Stimulated activated CD4-positive, alpha-beta T cell treated with anti-CD3 and anti-CD28 coated beads, Interleukin-2, amount 100 ng/mL, for 48 hours (primary cell): ENCODE data around the gene INTS6L.
"Not testable (repeated sequence)": the region's sequence is repeated elsewhere in the genome, so short reads cannot be mapped to it uniquely, and the experiment has no call there.

Experiments
- DNase-seq, 2 donors: peaks; one replicate each; pipeline ENCODE4 v3.0.0-alpha.2; 2020

Gene INTS6L

DNA sequence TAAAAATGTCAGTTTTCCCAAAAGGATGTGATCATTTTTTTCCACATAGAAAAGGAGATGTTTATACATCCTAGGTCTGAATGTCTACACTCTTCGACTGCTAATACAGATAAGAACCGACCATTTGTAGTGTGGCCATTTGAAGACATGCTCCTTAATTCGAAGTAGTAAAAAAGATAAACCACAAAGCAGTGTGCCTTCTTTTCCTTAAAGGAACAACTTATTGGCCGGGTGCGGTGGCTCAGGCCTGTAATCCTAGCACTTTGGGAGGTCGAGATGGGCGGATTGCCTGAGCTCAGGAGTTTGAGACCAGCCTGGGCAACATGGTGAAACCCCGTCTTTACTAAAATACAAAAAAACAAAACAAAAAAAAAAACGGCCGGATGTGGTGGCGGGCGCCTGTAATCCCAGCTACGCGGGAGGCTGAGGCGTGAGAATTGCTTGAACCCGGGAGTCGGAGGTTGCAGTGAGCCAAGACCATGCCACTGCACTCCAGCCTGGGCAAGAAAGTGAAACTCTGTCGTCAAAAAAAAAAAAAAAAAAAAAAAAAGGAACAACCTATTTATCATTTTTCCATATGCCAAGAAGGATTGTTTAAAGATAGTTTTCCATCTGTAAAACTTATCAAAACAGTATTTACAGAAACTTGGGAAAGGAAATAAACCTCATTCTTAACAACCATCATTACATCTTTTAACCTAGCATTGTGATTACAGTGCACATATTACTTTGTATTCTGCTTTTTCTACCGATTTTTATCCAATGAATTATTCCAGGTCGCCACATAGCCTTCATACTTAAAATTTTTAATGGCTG lies 2.6 kb downstream of the INTS6L start:
- DNase-seq, result no peak

DNA sequence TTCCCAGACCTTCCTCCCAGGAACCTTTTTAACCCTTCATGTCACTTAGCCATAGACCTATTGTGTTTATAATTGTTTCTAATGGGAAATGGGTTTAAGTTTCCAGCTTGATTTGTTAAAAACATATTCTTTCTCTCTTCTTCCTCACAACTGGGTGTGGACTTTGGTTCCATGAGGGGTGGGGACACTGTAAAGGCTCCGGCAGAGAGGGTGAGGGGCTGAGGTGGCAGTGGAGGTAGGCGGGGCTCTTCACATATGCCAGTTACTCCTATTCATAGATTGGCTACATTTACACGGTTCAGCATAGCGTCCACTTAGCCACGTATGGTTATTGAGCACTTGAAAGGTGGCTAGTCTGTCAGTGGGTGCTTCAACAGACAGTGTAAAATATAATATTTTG lies 7.8 kb downstream of the INTS6L start:
- no peak for DNase-seq

DNA sequence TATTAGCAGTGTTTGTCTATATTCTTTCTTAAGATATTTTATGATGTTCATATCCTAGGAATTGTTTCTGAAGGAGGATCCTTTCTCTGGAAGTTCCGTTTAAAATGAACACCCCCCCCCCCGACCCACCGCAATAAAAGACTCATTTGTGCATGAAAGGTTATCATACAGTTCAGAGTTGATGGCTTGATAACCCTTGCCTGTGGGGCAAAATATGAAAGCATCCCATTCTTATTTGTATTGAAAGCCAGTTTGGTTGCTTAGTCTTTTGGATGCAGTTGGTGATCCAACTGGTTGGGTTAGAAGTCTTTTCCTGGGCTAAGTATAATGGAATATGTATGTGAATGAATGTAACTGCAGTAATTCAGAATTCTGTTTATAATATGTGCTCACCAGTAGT lies 8.3 kb downstream of the INTS6L start:
- DNase-seq, result no peak

DNA sequence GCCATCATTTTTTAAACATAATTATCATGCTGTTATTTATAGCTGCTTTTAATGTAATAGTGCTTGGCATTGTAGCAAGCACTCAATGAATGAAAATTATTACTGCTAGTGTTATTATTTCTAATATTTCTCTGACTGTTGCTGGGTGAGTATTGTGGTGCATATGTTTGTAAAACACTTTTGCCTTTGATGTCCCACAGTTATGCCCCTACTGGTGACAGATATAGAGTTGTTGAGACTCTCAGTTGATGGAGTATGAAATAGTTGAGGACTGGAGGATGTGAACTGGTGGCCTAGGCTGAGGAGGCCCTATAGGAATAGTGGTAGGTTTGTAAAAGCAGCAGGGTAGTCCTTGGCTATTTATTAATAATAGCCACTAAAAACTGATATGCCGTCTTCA lies 9.6 kb downstream of the INTS6L start:
- DNase-seq, result no peak

DNA sequence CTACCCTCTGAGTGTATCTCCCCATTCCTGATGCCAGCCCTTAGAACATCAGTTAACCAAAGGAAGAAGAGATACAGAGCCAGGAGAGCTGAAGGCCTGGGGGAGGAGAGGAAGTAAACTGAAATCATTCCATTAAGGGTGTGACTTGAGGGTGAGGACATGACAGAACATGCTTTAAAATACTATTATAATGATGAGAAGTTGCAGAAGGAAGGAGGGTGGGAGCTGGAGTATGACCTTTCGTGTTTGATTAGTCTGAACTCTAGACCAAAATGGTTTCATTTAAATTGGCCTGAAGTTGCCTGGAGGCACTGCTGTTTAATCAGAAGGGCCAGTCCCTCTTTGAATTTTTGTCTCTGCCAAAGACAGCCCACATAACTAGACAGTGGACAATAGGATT lies 11.4 kb downstream of the INTS6L start:
- no peak for DNase-seq

DNA sequence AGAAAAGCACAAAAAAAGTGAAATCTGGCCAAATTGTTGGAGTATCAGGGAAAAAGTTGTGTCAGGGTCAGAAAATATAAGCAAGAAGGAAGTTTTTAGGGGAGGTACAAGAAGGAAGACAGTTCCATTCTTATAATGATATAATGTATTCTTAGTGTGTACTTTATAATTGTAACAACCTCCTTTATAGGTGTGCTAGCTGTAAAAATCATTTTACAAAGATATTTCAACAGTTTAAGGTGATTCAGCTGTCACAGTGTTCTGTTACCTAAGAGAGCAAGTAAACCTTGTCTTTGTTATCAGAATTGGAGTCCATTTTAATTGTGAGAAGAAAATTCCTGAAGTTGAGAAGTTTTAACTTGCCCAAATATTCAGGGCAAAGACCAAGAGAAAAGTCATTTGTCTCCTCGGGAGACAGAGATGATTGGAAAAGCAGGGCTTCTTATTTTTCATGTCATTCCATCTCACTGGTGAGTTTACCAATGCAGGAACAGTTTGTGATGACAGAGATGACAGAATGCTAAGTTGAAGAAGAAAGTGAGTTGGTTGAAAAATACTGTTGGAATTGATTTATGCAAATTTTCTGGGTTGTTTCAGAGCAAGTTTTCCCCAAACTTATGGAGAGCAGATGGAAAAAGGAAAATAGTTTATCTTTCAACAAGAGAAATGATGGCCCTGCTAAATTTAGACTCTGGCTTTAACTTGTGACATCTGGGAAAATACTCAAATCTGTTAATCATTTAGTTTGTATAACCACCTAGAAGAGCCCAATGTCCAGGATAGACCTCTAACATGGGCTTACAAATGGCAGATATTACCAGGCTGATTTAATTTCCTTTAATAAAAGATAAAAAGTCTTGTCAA lies 14.8 kb downstream of the INTS6L start:
- no peak for DNase-seq

DNA sequence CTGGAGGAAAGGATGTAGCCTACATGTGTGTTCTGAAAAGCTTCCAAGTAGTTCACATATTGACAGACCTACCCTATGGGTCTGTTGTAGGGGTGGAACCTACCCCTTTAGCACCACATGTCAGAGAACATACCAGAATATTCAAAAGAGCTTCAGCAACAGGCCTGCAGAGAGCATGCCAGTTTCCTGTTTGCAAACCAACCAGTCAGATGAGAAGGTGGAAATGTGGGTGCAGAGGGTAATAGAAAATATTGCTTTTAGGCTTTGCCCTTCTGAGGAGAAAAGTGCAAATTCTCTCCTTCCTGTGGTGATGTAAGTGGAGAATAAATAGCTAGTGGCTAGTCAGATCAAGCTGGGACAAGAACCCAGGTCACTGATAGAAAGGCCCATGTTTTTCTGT lies 16.4 kb downstream of the INTS6L start:
- no peak for DNase-seq

DNA sequence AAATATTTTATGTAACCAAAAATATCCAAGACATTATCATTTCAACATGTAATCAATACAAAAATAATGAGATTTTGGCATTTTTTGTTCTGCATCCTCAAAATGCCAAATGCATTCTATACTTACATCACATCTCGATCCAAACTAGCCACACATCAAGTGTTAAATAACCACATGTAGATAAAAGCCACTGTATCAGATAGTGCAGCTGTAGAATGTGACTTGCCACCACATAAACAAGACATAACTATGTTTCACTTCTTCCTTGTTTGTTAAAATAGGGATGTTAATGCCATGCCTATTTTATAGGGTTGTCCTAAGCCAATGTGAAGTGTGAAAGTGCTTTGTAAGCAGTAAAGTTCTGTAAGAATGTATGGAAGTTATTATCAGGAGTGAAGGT lies 20.9 kb downstream of the INTS6L start:
- no peak for DNase-seq

DNA sequence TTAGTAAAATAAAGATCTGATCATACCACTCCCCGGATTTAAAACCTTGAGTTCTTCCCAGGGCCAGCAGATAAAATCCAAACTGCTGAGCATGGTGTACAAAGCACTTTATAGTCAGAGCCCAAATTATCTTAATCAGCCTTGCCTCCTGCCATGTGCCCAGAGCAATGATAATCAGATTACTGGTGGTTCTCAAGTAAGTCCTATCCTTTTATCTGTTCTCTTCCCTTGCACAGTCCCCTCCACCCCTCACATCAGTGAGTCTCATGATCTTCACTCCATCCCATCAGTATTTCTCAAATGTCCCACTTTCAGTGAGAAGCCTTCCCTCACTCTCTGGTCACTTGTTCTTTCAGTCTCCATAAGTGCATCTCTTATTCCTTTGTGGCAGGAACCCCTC lies 22.7 kb downstream of the INTS6L start:
- no peak for DNase-seq

DNA sequence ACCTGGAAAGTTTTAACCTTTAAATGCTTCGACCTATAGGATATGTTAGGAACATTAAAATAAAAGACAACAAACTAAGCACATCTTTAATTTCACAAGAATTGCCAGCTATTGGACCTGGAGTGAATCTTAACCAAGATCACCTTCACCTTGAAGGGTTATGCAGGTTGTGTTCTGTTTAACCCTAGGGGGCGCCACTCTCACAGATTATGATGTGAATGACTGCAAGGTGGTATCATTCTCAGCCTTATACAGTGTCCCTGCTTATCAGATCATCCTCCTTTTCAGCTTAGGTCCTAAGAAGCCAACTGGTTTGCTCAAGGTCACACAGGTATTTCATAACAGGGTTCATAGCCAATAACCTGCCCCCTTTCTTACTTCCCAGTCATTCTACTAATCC lies 23.5 kb downstream of the INTS6L start:
- peak in 1 of 2 donors; percentile 21 for DNase-seq

DNA sequence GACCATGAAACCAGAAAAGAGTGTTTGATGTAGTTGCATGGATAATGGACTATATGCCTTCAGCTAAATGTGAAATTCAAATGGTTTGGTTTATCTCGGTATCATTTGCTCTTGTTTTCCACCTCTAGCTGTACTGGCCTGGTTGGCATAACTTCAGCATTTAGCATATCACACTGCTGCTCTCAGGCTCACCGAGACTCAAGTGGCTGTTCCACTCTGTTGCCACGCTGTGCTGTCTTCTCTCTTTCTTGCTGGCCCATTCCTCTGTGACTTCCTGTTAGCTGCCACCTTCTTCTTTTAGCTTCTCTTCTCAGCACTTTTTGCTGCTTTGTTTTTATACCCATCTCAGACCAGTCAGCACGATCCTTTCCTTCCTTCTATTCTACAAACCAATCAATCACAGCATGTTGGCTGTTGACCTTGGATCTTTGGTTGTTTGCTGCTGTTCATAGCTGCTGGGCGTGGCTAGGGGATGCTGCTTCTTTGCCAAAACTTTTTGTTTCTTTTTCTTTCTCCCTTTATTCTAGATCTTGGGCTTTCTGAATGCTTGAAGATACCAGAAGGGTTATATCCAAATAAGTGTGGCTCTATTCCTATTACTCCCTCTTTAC lies 24.0 kb downstream of the INTS6L start:
- DNase-seq, result no peak

DNA sequence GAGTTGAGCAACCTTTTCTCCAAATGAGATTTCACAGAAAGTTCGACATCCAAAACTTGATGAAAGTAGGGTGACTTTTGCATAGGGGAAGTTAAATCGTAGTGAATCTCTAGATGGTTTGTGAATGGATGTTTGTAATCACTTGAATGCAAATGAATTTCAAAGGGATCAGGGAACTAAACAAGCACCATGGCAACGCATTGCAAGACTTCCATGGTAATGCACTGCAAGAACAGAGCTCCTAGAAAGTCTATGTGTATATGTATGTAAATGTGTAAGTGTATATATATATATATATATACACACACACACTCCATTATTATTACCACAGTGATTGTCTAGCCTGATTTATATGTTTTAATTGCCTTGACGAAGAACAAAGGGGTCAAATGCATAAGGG lies 27.3 kb downstream of the INTS6L start:
- DNase-seq, result no peak

DNA sequence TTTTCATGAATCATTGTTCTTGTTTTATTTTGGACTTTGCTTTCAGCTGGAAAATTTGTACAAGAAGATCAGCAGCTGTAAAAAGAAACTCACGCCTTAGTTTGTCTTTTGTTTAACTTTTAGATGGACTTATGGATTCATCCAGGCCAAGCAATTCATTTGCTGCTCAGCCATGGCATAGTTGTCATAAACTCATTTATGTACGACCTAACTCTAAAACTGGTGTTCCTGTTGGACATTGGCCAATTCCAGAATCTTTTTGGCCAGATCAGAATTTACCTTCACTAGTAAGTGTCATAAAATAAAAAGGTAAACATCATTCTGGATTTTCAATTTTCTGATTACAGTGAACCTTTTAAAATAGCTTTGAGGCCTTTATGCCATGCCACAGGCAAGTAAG lies 29.1 kb downstream of the INTS6L start:
- no peak for DNase-seq

DNA sequence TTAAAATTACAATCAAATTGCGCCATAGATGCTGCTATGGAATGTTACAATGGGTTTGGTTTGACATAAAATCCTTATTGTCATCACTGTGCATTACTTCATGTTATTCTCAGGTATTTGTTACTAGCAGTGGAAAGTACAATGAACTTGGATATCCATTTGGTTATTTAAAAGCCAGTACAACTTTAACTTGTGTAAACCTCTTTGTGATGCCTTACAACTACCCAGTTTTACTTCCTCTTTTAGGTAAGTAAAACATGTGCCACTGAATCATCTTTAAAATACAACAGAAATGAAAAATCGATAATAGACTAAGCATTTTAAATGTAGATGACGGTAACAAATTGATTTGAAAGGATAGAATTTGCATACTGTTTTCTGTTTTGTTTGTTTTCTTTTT lies 35.6 kb downstream of the INTS6L start:
- no peak for DNase-seq

DNA sequence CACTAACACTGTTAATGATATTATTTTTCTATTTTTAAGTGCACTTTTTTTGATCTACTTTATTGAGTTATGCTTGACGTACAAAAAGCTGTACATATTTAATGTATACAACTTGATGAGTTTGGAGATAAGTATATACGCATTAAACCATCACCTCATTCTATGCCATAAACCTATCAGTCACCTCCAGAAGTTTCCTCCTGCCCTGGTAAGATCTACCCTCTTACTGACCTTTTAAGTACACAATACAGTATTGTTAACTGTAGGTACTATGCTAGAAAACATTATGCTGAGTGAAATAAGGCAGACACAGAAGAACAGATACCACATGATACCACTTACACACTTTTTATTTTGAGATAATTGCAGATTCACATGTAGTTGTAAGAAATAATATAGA lies 36.9 kb downstream of the INTS6L start:
- DNase-seq, result no peak

DNA sequence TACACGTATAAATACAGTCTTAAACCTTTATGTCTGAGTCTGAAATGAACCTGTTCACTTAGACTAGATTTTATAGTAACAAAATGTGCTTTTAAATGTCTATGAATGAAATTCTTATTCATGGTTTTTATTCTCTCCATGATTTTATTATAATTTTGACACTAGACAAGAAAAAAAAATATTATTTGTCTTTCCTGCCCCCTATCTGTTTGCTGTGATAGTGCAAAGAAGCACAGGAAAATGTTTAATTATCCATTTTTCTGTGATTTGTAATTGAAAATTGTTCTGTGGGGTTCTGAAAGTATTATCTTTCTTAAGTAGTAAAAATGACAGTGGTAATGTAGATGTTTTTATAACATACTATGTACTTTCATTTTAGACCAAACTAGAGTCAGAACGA lies 52.0 kb downstream of the INTS6L start:
- no peak for DNase-seq

DNA sequence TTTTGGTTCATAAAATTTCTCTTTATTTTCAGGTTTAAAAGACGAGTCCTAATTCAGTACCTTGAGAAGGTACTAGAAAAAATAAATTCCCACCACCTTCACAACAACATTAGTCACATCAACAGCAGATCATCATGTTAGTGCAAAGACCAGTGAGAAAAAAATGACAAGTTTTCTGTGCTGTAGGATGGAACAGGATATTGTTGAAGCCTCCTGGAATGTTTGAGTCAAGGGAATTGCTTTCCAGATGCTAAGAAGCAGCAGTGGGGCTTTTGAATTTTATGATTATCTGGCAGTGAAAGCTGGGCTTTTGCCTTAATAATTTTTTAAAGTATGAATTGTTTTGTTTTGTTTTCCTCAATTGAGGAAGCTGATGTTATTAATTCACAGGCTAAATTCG lies 61.0 kb downstream of the INTS6L start:
- DNase-seq, result no peak

DNA sequence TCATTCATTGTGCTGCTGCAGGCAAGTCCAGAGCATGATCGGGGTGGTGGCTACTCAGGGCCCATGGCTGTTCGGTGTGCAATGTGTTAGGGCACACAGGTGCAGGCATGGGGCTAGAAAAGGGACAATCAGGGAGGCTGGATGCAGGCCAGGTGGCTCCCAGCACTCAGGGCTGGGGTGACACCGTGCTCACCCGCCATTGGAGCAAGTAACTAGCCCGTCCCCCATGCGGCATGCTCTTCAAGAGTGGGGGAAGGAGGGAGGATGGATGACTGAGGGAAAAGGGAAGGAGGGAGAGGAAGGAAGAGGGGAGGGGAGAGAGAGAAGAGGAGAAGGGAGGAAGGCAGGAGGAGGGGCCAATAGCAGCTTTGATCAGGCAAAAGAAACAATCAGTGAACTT lies 64.7 kb downstream of the INTS6L start:
- DNase-seq, result no peak

DNA sequence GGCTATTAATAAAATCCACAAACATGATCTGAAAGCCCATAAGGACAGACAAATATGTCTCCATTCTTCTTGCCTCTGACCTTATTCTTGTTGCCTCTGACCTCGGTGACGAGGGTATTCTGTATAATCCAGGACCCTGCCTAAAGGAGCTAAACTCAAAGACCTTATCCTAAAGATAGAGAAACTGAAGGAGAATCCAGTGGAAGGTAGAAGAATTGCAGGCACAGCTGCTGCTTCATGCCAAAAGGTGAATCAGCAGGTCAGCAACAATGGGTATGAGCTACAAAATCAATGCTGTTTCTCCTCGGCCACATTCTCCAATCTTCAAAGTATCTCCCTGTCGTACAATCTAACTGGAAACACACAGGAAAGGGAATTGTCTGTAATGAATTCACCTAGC lies 71.4 kb downstream of the INTS6L start:
- DNase-seq, result no peak

DNA sequence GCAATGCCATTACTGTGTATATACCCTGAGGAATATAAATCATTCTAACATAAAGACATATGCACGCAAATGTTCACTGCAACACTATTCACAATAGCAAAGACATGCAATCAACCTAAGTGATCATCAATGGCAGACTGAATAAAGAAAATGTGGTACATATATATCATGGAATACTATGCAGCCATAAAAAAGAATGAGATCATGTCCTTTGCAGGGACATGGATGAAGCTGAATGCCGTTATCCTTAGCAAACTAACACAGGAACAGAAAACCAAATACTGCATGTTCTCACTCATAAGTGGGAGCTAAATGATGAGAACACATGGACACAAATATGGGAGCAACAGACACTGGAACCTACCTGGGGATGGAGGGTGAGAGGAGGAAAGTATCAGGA lies 73.6 kb downstream of the INTS6L start:
- not testable (repeated sequence) for DNase-seq

DNA sequence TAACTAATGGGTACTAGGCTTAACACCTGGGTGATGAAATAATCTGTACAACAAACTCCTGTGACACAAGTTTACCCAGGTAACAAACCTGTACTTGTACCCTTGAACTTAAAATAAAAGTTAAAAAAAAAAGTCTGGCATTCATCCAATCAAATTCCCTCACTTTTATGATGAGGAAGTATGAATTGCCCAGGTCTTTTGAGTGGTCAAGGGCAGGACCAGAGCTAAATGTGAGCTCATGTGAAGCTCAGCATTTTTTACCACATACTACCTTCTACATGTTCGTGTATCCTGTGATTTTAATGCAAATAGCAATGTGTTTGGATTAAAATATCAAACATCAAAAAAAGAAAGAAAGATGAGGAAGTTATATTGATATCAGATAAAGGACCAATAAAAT lies 74.0 kb downstream of the INTS6L start:
- DNase-seq, result not testable (repeated sequence)

DNA sequence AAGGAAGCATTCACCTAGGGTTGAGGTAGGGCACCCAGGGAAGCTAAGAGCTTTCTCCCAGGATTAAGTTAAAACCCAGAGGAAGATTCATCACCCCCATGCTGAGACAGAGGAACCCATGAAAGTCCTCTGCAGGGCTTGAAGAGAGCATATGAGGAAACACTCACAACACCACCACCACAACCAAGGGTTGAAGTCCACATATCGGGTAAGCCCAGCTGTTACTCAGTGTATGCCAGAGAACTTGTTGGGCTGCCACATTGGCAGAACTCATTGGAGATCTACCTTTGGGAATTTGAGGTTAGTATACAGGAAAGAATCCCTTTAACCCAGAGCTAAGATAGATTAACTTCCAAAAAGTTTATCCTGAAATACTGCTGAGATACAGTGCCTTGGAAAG lies 75.1 kb downstream of the INTS6L start:
- DNase-seq, result no peak

DNA sequence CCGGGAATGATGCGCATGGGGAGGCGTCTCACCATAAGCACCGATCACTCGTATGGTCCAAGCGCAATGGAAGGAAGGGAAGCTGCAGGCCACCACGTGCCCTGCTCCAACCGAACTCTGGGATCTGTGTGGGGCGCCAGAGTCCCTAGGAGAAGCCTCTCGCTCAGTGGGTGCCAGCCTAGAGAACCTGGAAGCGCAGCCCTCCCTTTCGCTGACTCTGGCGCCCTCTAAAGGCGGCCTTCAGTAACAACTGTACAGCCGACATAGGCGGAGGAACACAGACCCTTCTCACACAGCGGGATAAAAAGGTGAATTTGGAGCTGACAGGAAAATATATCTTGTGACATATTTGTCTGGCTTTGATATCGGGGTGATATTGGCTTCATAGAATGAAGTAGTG lies 76.0 kb downstream of the INTS6L start:
- DNase-seq, result peak; percentile 53 to 58

DNA sequence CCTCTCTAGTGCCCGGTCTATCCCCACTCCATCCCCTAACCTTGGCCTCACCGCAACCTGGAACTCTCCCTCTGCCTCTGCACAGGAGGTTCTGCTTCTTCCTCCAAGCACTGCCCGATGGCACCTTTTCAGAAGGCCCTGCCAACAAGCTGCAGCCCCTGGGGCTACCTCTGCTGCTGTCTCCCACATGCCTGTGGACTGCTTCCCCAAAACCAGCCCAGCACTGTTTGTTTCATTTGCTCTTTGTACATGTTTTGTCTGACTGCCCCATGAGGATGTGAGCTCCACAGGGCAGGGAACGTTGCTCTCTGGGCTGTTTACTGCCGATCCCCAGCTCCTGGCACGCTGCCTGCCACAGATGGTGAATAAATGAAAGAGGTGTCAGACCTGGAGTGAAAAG lies 85.4 kb downstream of the INTS6L start:
- no peak for DNase-seq
